WTC11 (cell line): ENCODE data around the gene CTIF.

Source experiments
- ATF3 ChIP-seq: sonication (generic); formaldehyde crosslinking; conservative IDR thresholded peaks from 2 replicates; pipeline ENCODE4 v1.8.1; 2022; ENCODE audit warnings: mild to moderate bottlenecking, missing genetic modification reagents
- ATF6 ChIP-seq: sonication (generic); formaldehyde crosslinking; IDR thresholded peaks from 2 replicates; pipeline ENCODE4 v1.8.1; 2023; ENCODE audit warnings: mild to moderate bottlenecking, missing genetic modification reagents
- CTCF ChIP-seq: fragments of 200-600 bp; IDR thresholded peaks from 2 replicates; pipeline ENCODE4 v1.8.0; 2022; ENCODE audit warnings: antibody characterized with exemption
- E2F5 ChIP-seq: sonication (generic); formaldehyde crosslinking; IDR thresholded peaks from 2 replicates; pipeline ENCODE4 v1.8.1; 2022; ENCODE audit warnings: mild to moderate bottlenecking, moderate library complexity, missing genetic modification reagents
- FOXP4 ChIP-seq: sonication (generic); formaldehyde crosslinking; IDR thresholded peaks from 2 replicates; pipeline ENCODE4 v1.8.0; 2022; ENCODE audit warnings: mild to moderate bottlenecking, missing genetic modification reagents
- JUN ChIP-seq: sonication (generic); formaldehyde crosslinking; IDR thresholded peaks from 2 replicates; pipeline ENCODE4 v1.8.0; 2023; ENCODE audit warnings: mild to moderate bottlenecking, missing genetic modification reagents
- MLX ChIP-seq: sonication (generic); formaldehyde crosslinking; IDR thresholded peaks from 2 replicates; pipeline ENCODE4 v1.8.1; 2023; ENCODE audit warnings: mild to moderate bottlenecking, missing genetic modification reagents, moderate library complexity
- MXD4 ChIP-seq: fragments of 250-450 bp; sonication (Bioruptor Pico); IDR thresholded peaks from 2 replicates; pipeline ENCODE4 v1.8.0; 2021; ENCODE audit warnings: mild to moderate bottlenecking, moderate library complexity, borderline replicate concordance
- NR1H2 ChIP-seq: sonication (generic); formaldehyde crosslinking; IDR thresholded peaks from 2 replicates; pipeline ENCODE4 v1.9.0; 2021; ENCODE audit warnings: mild to moderate bottlenecking, moderate library complexity, missing genetic modification reagents
- NR2C2 ChIP-seq: sonication (generic); formaldehyde crosslinking; IDR thresholded peaks from 2 replicates; pipeline ENCODE4 v1.8.0; 2022; ENCODE audit warnings: mild to moderate bottlenecking, missing genetic modification reagents
- USF1 ChIP-seq: sonication (generic); formaldehyde crosslinking; IDR thresholded peaks from 2 replicates; pipeline ENCODE4 v1.8.0; 2022; ENCODE audit warnings: mild to moderate bottlenecking, missing genetic modification reagents
- ZNF317 ChIP-seq: sonication (generic); formaldehyde crosslinking; IDR thresholded peaks from 2 replicates; pipeline ENCODE4 v1.8.1; 2023; ENCODE audit warnings: low read depth, mild to moderate bottlenecking, moderate library complexity, missing genetic modification reagents, borderline replicate concordance
- ZNF512 ChIP-seq: sonication (generic); formaldehyde crosslinking; IDR thresholded peaks from 2 replicates; pipeline ENCODE4 v1.8.1; 2022; ENCODE audit warnings: missing genetic modification reagents, borderline replicate concordance

GRCh38 chr18:48551100-48551499 is 12.3 kb downstream of the CTIF start:
- TF ChIP-seq FOXP4 (CRISPR knock-in tag) (no peak), CTCF (no peak), NR2C2 (CRISPR knock-in tag) (no peak), JUN (CRISPR knock-in tag) (no peak), E2F5 (CRISPR knock-in tag) (no peak), USF1 (no peak), MXD4 (CRISPR knock-in tag) (no peak), NR1H2 (no peak), MLX (CRISPR knock-in tag) (no peak), ZNF512 (CRISPR knock-in tag) (no peak), ATF6 (no peak), ATF3 (CRISPR knock-in tag) (no peak), ZNF317 (CRISPR knock-in tag) (no peak)
